Calu3 (cell line): ENCODE results near the gene SIM1. TPM values are rescaled to one million over a fixed set of nuclear protein-coding genes. Genes with fewer than 3 reads are reported as not detected.

Experiments
- BruUV-seq: library from RNA; stranded (reverse); fragments of 400-500 nt; replicated peaks from 2 replicates; lab custom pipeline; 2021; lab: Mats Ljungman, UMichigan
- CTCF ChIA-PET: fragments of 300-600 bp; sonication (Branson Sonifier 250); formaldehyde crosslinking; loops from one replicate; lab custom pipeline; 2022; ENCODE audit warnings: antibody characterized with exemption; lab: Charles Lee
- DNase-seq: peaks from one replicate; pipeline ENCODE4 v3.0.0; 2022
- H3K27ac Mint-ChIP-seq: one replicate; pipeline ENCODE4 v1.8.0; 2022; ENCODE audit warnings: mixed read lengths; ENCODE audit not compliant: unreplicated experiment
- H3K27me3 Mint-ChIP-seq: one replicate; pipeline ENCODE4 v1.8.0; 2022; ENCODE audit warnings: mixed read lengths; ENCODE audit not compliant: unreplicated experiment
- H3K36me3 Mint-ChIP-seq: one replicate; pipeline ENCODE4 v1.8.0; 2022; ENCODE audit warnings: mild to moderate bottlenecking, moderate library complexity, mixed read lengths; ENCODE audit not compliant: insufficient read depth, unreplicated experiment
- H3K4me1 Mint-ChIP-seq: one replicate; pipeline ENCODE4 v1.8.0; 2022; ENCODE audit warnings: mild to moderate bottlenecking, low read depth, mixed read lengths; ENCODE audit not compliant: unreplicated experiment
- H3K4me3 Mint-ChIP-seq: one replicate; pipeline ENCODE4 v1.8.0; 2022; ENCODE audit warnings: mild to moderate bottlenecking, low read depth, moderate library complexity, mixed read lengths; ENCODE audit not compliant: unreplicated experiment
- H3K9me3 Mint-ChIP-seq: one replicate; pipeline ENCODE4 v1.8.0; 2022; ENCODE audit warnings: low read depth, mixed read lengths; ENCODE audit not compliant: unreplicated experiment
- intact Hi-C: fragments of 100-400 bp; cut with micrococcal nuclease; formaldehyde crosslinking; loops from one replicate; pipeline ENCODE4 v1.10.0; 2022; ENCODE audit not compliant: unreplicated experiment
- total RNA-seq: library from RNA; stranded (reverse); gene quantifications from 2 replicates; pipeline ENCODE4 v1.2.3, GENCODE V29; 2022
- TF ChIP-seq, protein P1 (sequence below): fragments of 200-600 bp; IDR thresholded peaks from one replicate; pipeline ENCODE4 v1.8.0; 2022; ENCODE audit warnings: antibody characterized with exemption; ENCODE audit not compliant: unreplicated experiment

SIM1 gene
- total RNA-seq, 1 experiment from 2014 or later = not detected

GRCh38 chr6:100433726-100434435 is 30.8 kb downstream of the SIM1 start:
- no peaks in the 10 kb centered on the region for H3K27me3 Mint-ChIP-seq

DNA sequence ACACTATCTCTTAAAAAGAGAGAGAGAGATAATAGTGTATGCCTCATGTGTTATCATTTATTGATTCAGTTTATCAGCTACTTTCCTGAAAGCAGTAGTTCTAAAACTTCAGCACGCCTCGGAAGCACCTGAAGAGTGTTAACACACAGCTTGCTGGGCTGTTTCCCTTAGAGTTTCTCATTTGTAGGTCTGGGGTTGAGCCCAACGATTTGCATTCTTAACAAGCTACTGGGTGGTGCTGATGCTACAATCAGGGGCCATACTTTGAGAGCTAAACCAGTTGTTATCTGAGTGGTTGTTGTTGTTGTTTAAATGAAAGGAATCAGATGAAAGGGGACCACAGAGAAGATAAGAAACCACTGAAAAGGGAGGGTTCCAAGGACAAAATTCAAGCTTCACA is 32.6 kb downstream of the SIM1 start:
- no peaks in the 10 kb centered on the region for H3K9me3 Mint-ChIP-seq

More at GRCh38 chr6:100433726-100434435, 30.8 kb downstream of the SIM1 start:
- Mint-ChIP-seq H3K27ac (no peak overlapping the region), H3K36me3 (no peaks in the 10 kb centered on the region), H3K4me1 (peaks cover 27% of the 10 kb centered on the region), H3K4me3 (no peak overlapping the region), H3K9me3 (no peaks in the 10 kb centered on the region)
- TF ChIP-seq, protein P1, sequence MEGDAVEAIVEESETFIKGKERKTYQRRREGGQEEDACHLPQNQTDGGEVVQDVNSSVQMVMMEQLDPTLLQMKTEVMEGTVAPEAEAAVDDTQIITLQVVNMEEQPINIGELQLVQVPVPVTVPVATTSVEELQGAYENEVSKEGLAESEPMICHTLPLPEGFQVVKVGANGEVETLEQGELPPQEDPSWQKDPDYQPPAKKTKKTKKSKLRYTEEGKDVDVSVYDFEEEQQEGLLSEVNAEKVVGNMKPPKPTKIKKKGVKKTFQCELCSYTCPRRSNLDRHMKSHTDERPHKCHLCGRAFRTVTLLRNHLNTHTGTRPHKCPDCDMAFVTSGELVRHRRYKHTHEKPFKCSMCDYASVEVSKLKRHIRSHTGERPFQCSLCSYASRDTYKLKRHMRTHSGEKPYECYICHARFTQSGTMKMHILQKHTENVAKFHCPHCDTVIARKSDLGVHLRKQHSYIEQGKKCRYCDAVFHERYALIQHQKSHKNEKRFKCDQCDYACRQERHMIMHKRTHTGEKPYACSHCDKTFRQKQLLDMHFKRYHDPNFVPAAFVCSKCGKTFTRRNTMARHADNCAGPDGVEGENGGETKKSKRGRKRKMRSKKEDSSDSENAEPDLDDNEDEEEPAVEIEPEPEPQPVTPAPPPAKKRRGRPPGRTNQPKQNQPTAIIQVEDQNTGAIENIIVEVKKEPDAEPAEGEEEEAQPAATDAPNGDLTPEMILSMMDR = no peak
- BruUV-seq = no TSS peak
- DNase-seq = no peak
- CTCF ChIA-PET = no interaction called here
- intact Hi-C loops = no loop called here

DNA sequence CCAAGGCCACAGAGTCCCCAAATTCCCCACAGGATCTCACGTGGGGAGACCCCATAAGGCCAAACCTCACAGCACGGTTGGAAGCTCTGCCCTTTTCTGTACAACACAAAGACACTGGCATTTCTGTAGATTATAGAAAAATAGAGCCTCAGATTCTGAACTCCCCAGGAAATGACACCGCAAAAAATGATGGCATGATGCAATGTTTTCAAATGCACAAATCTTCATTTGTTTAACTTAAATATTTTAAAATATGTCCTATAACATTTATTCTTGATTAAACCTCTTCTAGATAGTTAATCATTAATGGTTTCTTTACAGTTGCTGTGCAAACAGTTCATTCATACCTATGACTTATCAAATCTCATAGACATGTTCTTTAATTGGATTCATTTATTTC is 33.8 kb downstream of the SIM1 start:
- H3K4me1 Mint-ChIP-seq = peaks cover 23% of the 10 kb centered on the region
- no peaks in the 10 kb centered on the region for H3K27me3 Mint-ChIP-seq
- peak overlapping the region; percentile 15 for H3K4me3 Mint-ChIP-seq
- TF ChIP-seq, protein P1 = no peak
- H3K36me3 Mint-ChIP-seq = no peaks in the 10 kb centered on the region
- H3K27ac Mint-ChIP-seq = peak overlapping the region; percentile 93
- DNase-seq = no peak
- intact Hi-C loops = no loop called here
- CTCF ChIA-PET = interaction anchor here (1.0 kb wide), 1 partner anchor 134 kb away, joined by 3 read pairs; no protein-coding TSS in a partner anchor
- BruUV-seq = no TSS peak
- no peaks in the 10 kb centered on the region for H3K9me3 Mint-ChIP-seq

More for the DNA sequence above, 32.6 kb downstream of the SIM1 start:
- Mint-ChIP-seq H3K4me3 (no peak overlapping the region), H3K36me3 (no peaks in the 10 kb centered on the region), H3K4me1 (peaks cover 27% of the 10 kb centered on the region), H3K27ac (peak overlapping the region; percentile 4), H3K27me3 (no peaks in the 10 kb centered on the region)
- BruUV-seq = no TSS peak
- TF ChIP-seq, protein P1 = no peak
- intact Hi-C loops = no loop called here
- DNase-seq = no peak
- CTCF ChIA-PET = interaction anchor here (0.9 to 1.4 kb wide), 2 partner anchors 29 to 325 kb away, joined by 3 read pairs; no protein-coding TSS in a partner anchor

DNA sequence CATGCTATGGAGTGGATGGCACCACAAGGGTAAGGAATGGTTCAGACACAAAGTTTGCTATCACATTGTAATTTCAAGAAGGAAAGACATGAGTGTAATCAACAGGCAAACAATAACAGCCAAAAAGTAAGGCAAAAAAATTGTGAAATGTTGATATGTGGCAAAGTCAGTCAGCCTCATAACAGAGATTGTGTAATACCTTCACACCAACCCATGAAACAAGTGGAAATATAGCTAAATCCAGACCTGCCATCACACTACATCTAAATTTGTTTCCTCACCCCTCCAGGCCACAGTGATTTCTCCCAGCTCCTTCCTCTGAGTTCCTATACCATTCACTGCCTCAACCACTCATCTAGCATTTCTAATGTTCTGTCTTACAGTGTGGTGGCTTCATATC is 37.3 kb downstream of the SIM1 start:
- DNase-seq = no peak
- Mint-ChIP-seq H3K4me3 (no peak overlapping the region), H3K27ac (no peak overlapping the region), H3K27me3 (no peaks in the 10 kb centered on the region), H3K4me1 (peaks cover 12% of the 10 kb centered on the region), H3K9me3 (no peaks in the 10 kb centered on the region), H3K36me3 (no peaks in the 10 kb centered on the region)
- TF ChIP-seq, protein P1 = no peak
- no TSS peak for BruUV-seq
- intact Hi-C loops = no loop called here
- CTCF ChIA-PET = no interaction called here
